ENCODE results near the gene C19orf25.

Gene C19orf25

DNA sequence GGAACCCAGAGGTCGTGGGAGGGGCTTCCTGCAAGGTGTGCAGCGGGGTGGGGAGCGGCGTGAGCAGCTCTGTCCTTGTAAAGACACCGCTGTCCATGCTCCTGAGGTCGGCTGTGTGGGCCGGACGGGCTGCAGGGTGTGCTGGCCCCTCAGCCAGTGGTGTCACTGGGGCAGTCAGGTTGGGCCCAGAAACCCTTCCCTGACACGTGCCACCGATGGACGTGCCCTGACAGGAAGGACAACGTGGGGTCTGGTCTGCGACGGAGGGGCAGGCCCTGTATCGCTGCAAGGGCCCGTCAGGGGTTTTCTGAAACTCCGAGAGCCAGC, 45.0 kb downstream of the C19orf25 start:
- no peak for FAIRE-seq
- TF ChIP-seq TAF1 (IDR thresholded peaks at IDR 0.05; ENCODE audit: low read depth, low read length) = no peak
- no peak for TF ChIP-seq PAX5 (IDR thresholded peaks at IDR 0.05; ENCODE audit: insufficient read depth, low read length, severe bottlenecking)
- no peak for TF ChIP-seq SPI1 (IDR thresholded peaks at IDR 0.05; ENCODE audit: low read depth, low read length)
- TF ChIP-seq POU2F2 (IDR thresholded peaks at IDR 0.05; ENCODE audit: low read depth, low read length) = no peak
- no peak for TF ChIP-seq POLR2AphosphoS5 (IDR thresholded peaks at IDR 0.05; ENCODE audit: low read depth, low read length)
- TF ChIP-seq POLR2A (IDR thresholded peaks at IDR 0.05; ENCODE audit: low read depth, low read length) = no peak
- DNase-seq (ENCODE audit: insufficient read length, low spot score) = no peak

DNA sequence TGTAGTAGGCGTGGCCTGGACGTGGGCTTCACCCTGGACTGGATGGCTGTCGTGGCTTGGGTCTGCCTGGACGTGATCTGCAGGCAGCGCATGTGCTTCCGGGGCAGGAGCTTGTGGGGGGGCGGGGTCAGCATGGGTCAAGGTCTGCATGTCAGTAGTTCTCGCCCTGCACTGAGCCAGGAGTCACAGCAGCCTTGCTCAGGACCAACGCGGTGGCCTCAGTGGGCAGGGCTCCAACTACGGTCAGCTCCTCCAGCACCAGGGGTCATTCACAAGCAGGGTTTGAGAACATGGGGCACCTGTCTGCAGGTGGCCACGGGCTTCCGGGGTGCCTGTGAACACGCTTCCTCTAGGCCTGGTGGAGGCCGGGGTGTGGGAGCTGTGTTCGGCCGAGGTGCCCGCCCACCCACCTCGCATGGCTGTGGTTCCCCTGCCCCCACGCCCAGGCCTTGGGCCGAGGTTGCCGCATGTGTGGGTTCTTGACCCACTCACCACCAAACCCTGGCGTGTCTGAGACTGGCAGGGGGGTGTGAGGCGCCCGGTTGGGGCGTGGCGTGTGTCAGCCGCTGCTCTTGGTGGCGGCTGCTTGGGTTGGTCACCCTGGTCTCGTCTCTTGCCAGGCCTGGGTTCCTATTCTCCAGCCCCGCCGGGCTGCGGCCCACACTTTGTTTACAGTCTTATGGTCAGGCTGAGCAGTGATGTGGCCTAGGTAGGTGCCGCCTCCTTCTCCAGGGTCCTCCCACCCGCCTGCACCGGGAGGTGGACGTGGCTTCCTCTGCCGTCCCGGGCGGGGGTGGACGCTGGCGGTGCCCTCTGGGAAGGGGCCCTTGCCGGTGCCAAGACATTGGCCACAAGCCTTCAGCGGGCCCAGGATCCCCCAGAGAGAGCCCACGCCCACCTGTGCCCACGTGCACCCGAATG, 45.6 kb downstream of the C19orf25 start:
- DNase-seq (ENCODE audit: insufficient read length, low spot score) (no peak), FAIRE-seq (no peak)
- TF ChIP-seq SPI1 (IDR thresholded peaks at IDR 0.05; ENCODE audit: low read depth, low read length) (no peak), POLR2A (IDR thresholded peaks at IDR 0.05; ENCODE audit: low read depth, low read length) (no peak), POU2F2 (IDR thresholded peaks at IDR 0.05; ENCODE audit: low read depth, low read length) (no peak)

DNA sequence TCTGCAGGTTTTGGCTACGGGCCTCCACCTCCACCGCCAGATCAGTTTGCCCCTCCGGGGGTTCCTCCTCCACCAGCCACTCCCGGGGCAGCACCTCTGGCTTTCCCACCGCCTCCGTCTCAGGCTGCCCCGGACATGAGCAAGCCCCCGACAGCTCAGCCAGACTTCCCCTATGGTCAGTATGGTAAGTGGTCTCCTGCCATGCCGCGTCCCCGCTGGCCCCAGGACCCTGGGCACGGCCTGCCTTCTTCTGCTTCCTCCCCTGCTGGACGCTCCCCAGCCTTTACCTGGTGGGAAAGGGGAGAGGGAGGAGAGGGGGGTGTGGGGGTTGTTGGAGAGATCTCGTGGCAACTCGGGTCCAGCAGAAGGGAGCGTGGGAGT, 46.5 kb downstream of the C19orf25 start:
- TF ChIP-seq POLR2A (IDR thresholded peaks at IDR 0.05; ENCODE audit: low read depth, low read length) = no peak
- no peak for TF ChIP-seq SPI1 (IDR thresholded peaks at IDR 0.05; ENCODE audit: low read depth, low read length)
- no peak for TF ChIP-seq POLR2AphosphoS5 (IDR thresholded peaks at IDR 0.05; ENCODE audit: low read depth, low read length)
- TF ChIP-seq PAX5 (IDR thresholded peaks at IDR 0.05; ENCODE audit: insufficient read depth, low read length, severe bottlenecking) = no peak
- TF ChIP-seq POU2F2 (IDR thresholded peaks at IDR 0.05; ENCODE audit: low read depth, low read length) = no peak
- no peak for TF ChIP-seq TAF1 (IDR thresholded peaks at IDR 0.05; ENCODE audit: low read depth, low read length)
- no peak for FAIRE-seq
- DNase-seq (ENCODE audit: insufficient read length, low spot score) = no peak

DNA sequence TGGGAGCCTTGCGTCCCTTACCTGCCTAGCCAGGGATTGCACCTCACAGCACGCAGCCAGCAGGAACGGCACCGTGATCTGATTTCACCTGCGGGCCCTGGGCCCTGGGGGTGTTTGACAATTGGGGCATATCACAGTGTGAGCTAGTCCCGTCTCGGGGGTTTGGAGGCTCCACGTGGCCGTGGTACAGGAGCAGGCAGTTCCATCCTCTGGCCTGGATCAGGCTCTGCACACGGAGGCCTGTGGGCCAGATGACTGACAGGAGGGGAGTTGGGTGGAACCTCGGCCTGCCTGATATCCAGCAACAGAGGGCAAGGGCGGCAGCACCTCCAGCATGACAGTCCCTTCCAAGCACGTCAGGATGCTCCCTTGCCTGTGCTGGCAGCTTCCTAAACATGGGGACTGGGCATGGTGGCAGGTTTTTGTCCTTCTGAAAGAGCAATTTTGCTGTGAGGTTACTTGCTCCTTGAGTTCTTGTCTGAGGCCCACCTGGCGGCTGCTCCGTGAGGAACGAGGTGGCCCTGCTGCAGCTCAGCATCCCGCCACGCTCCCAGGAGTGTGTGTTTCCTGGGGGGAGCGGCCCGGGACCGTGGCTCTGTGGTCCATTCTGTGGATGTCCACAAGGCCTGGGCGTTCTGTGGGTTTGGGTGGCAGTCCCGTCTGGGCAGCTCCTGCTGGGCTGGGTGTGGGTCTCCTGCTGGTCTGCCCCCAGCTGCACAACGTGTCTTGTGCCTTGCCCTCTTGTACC, 47.1 kb downstream of the C19orf25 start:
- DNase-seq (ENCODE audit: insufficient read length, low spot score) = no peak
- 0 out of 2 replicates have a peak, but pooled peaks have one; percentile 19 for TF ChIP-seq POLR2AphosphoS5 (IDR thresholded peaks at IDR 0.05; ENCODE audit: low read depth, low read length)
- TF ChIP-seq POLR2A (IDR thresholded peaks at IDR 0.05; ENCODE audit: low read depth, low read length) = no peak
- no peak for FAIRE-seq

DNA sequence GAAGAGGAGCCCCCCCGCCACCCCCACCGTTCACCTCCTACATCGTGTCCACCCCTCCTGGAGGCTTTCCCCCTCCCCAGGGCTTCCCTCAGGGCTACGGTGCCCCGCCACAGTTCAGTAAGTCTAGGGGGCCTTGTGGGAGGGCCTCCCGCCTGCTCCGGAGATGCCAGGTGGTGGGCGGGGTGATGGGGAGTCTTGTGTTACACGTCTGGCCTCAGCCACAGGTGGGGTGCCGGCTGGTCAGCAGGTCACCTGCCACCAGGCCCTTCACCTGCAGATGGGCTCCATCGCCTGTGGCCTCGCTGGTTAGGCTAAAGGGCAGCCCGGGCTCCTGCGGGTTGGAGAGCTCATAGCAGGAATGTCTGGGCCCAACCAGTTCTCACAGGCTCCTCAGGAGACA, 48.8 kb downstream of the C19orf25 start:
- TF ChIP-seq PAX5 (IDR thresholded peaks at IDR 0.05; ENCODE audit: insufficient read depth, low read length, severe bottlenecking) = no peak
- TF ChIP-seq POLR2AphosphoS5 (IDR thresholded peaks at IDR 0.05; ENCODE audit: low read depth, low read length) = no peak
- TF ChIP-seq POU2F2 (IDR thresholded peaks at IDR 0.05; ENCODE audit: low read depth, low read length) = no peak
- TF ChIP-seq SPI1 (IDR thresholded peaks at IDR 0.05; ENCODE audit: low read depth, low read length) = no peak
- no peak for TF ChIP-seq POLR2A (IDR thresholded peaks at IDR 0.05; ENCODE audit: low read depth, low read length)
- no peak for TF ChIP-seq TAF1 (IDR thresholded peaks at IDR 0.05; ENCODE audit: low read depth, low read length)
- no peak for FAIRE-seq
- DNase-seq (ENCODE audit: insufficient read length, low spot score) = no peak

DNA sequence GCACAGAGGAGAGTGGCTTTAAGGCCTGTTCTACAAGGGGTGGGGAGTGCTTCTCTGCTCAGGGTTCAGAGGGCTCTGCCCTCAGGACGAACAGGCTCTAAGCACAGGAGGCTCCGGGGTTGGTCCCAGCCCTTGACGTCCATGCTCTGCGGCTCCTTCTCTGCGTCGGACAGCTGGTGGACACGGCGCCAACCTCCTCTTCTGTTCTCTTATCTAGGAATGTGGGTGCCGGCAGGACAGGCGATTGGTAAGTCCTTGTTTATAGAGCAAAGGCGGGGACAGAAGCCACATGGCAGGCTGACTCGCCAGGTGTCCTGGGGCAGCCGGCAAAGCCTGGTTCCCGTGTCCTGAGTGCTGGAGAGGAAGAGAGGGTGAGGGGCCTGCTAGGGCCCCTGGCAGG, 49.3 kb downstream of the C19orf25 start:
- DNase-seq (ENCODE audit: insufficient read length, low spot score) = no peak
- no peak for FAIRE-seq
- TF ChIP-seq TAF1 (IDR thresholded peaks at IDR 0.05; ENCODE audit: low read depth, low read length) = no peak
- TF ChIP-seq POLR2A (IDR thresholded peaks at IDR 0.05; ENCODE audit: low read depth, low read length) = no peak
- TF ChIP-seq POLR2AphosphoS5 (IDR thresholded peaks at IDR 0.05; ENCODE audit: low read depth, low read length) = 0 out of 2 replicates have a peak, but pooled peaks have one; percentile 3

DNA sequence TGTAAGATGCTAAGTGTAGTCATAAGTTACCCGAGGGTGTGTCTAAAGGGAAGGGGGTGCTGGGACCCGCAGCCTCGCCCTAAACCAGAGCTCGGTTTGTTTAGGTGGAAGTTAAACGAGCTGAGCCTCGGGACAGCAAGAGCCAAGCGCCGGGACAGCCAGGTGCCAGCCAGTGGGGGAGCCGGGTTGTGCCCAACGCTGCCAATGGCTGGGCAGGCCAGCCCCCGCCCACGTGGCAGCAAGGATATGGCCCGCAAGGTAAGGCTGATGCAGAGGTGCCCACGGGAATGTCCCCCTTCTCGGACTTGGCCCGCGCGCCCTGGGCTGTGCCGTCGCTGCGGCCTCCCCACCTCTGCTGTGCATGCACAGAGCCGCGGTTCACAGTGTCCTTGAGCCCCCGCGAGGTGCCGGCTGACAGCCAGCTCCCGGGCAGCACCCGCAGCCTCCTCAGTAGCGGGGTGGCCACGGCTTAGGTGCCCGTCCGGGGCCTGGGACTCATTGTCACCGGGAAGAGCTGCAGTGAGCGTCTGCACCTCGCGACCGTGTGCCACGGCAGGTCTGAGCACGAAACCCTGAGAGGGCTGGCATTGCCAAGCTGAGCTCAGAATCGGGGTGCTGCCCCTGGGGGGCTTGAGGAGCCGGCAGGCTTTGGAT, 50.1 kb downstream of the C19orf25 start:
- DNase-seq (ENCODE audit: insufficient read length, low spot score) = no peak
- no peak for TF ChIP-seq TAF1 (IDR thresholded peaks at IDR 0.05; ENCODE audit: low read depth, low read length)
- TF ChIP-seq POLR2A (IDR thresholded peaks at IDR 0.05; ENCODE audit: low read depth, low read length) = no peak
- no peak for TF ChIP-seq POLR2AphosphoS5 (IDR thresholded peaks at IDR 0.05; ENCODE audit: low read depth, low read length)
- TF ChIP-seq PAX5 (IDR thresholded peaks at IDR 0.05; ENCODE audit: insufficient read depth, low read length, severe bottlenecking) = no peak
- no peak for TF ChIP-seq SPI1 (IDR thresholded peaks at IDR 0.05; ENCODE audit: low read depth, low read length)
- FAIRE-seq = no peak

DNA sequence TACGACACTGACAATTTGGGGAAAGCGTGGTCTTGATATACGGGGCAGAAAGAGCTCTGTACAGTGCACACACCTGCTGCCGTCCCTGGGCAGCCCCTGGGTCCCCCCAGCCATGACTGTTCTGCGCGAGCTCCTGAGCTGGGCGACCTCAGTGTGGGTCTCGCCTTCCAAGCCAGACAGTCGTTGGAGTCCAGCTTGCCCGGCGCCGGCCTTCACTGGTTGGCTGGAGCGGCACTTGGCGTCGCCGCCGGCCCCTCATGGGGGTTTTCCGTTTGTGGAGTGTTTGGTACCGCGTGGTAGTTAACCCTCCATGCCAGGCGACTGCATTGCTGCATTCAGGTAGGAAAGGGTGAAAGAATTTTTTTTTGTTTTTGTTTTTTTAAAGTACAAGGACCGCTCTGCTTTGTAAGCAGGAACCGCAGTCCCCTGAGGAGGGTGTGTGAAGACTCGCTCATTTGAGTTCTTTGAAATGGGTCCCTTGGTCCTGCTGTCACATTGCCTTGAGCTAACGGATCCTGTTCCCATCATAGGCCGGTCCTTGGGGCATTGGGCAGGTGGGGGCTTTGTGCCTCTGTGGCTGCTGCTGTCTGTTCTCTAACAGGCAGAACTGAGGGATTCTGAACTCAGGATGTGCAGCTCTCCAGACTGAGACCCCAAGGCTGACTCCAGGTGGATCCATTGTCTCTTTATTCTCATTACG, 51.6 kb downstream of the C19orf25 start:
- TF ChIP-seq SPI1 (IDR thresholded peaks at IDR 0.05; ENCODE audit: low read depth, low read length) (no peak), POLR2A (IDR thresholded peaks at IDR 0.05; ENCODE audit: low read depth, low read length) (no peak), POU2F2 (IDR thresholded peaks at IDR 0.05; ENCODE audit: low read depth, low read length) (no peak), PAX5 (IDR thresholded peaks at IDR 0.05; ENCODE audit: insufficient read depth, low read length, severe bottlenecking) (no peak), POLR2AphosphoS5 (IDR thresholded peaks at IDR 0.05; ENCODE audit: low read depth, low read length) (no peak), TAF1 (IDR thresholded peaks at IDR 0.05; ENCODE audit: low read depth, low read length) (no peak)
- FAIRE-seq = no peak

DNA sequence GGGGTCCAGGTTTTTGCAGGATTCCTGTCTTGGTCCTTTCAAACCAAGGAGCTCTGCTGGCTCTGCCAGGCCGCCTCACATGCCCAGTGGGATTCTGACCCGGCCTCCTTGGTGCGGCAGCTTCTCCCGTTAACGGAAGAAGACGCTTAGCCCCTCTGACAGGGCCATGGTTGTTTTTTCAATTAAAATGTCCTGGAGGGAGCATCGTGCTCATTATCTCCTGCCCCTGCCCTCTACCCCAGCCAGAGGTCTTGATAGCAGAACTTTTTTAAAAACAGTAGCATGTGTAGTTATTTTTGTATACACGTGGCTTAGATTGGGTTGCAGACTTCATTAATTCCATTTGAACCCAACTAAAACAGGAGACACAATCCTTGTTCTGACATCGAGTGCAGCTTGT, 52.3 kb downstream of the C19orf25 start:
- TF ChIP-seq POLR2AphosphoS5 (IDR thresholded peaks at IDR 0.05; ENCODE audit: low read depth, low read length) (no peak), TAF1 (IDR thresholded peaks at IDR 0.05; ENCODE audit: low read depth, low read length) (no peak), SPI1 (IDR thresholded peaks at IDR 0.05; ENCODE audit: low read depth, low read length) (no peak), POU2F2 (IDR thresholded peaks at IDR 0.05; ENCODE audit: low read depth, low read length) (no peak), PAX5 (IDR thresholded peaks at IDR 0.05; ENCODE audit: insufficient read depth, low read length, severe bottlenecking) (no peak), POLR2A (IDR thresholded peaks at IDR 0.05; ENCODE audit: low read depth, low read length) (no peak)
- DNase-seq (ENCODE audit: insufficient read length, low spot score) = no peak
- FAIRE-seq = no peak

More for the DNA sequence above, 51.6 kb downstream of the C19orf25 start:
- no peak for DNase-seq (ENCODE audit: insufficient read length, low spot score)
